ENCODE data around the gene PABPN1L. TPM values are rescaled to one million over a fixed set of nuclear protein-coding genes. Genes with fewer than 3 reads are reported as not detected.
A peak's percentile ranks its signal among the peaks of the same experiment; 100 is the strongest.

Gene PABPN1L
- total and polyA plus RNA-seq, 2 experiments from 2014 or later = not detected

DNA sequence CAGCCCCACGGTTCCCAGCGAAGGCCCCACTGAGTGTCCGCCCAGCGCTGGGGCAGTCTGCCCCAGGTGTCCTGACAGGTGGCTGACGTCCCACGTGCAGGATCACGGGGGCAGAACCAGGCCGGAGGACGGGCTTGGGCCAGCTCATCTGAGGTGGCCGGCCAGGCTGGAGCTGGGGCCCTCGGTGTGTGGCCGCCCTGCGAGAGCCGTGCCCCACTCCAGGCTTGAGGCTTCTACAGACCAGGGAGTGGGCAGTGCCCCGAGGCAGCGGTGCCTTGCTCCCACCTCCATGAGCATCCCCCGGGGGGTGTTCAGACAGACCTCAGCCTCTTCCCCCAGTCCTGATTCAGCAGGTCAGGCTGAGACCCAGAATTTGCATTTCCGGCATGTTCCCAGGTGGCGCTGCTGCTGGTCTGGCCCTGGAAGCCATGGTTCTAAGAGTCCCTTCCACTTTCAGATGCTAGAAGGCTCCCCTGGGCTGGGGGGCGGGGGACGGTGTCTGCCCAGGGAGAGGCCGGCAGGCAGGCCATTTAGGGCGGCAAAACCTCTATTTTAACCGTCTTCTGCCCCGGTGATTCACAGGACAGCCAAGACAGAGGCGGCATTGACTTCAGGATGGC is 35.4 kb upstream of the PABPN1L start:
- Histone ChIP-seq H2AFZ (no peak overlapping the region), H3K4me1 (ENCODE audit: insufficient read depth) (no peaks in the 10 kb centered on the region), H3K36me3 (ENCODE audit: insufficient read depth) (no peaks in the 10 kb centered on the region), H3F3A (replicated peaks; ENCODE audit: low read depth) (no peaks in the 10 kb centered on the region), H3K27ac (ENCODE audit: low read depth) (no peak overlapping the region), H3K27me3 (ENCODE audit: insufficient read depth) (no peaks in the 10 kb centered on the region), H3K9me2 (ENCODE audit: insufficient read depth) (no peaks in the 10 kb centered on the region), H3K4me3 (no peak overlapping the region), H3K79me2 (replicated peaks; ENCODE audit: insufficient read depth) (no peaks in the 10 kb centered on the region), H3K4me2 (no peak overlapping the region), H4K20me1 (replicated peaks; ENCODE audit: insufficient read depth) (no peaks in the 10 kb centered on the region)
- Mint-ChIP-seq H3K27ac (no peak overlapping the region), H3K9me3 (no peaks in the 10 kb centered on the region), H3K27me3 (ENCODE audit: insufficient read depth, low read depth, poor library complexity) (peaks cover 7% of the 10 kb centered on the region), H3K4me3 (no peak overlapping the region), H3K4me1 (peaks cover 9% of the 10 kb centered on the region; the same call in 2 of the 3 replicates), H3K36me3 (ENCODE audit: low read depth) (no peaks in the 10 kb centered on the region)
- ATAC-seq (peak; percentile 25), DNase-seq (ENCODE audit: low spot score) (peak; percentile 48)
- TF ChIP-seq JUNB (IDR thresholded peaks at IDR 0.05; ENCODE audit: unreplicated experiment) (no peak), ZNF331 (CRISPR knock-in tag; IDR thresholded peaks at IDR 0.05; ENCODE audit: low read depth) (no peak), CREB1 (CRISPR knock-in tag; IDR thresholded peaks at IDR 0.05; ENCODE audit: low read depth) (no peak), NANOG (IDR thresholded peaks at IDR 0.05; ENCODE audit: borderline replicate concordance) (no peak)
- TF ChIP-seq, protein P1, sequence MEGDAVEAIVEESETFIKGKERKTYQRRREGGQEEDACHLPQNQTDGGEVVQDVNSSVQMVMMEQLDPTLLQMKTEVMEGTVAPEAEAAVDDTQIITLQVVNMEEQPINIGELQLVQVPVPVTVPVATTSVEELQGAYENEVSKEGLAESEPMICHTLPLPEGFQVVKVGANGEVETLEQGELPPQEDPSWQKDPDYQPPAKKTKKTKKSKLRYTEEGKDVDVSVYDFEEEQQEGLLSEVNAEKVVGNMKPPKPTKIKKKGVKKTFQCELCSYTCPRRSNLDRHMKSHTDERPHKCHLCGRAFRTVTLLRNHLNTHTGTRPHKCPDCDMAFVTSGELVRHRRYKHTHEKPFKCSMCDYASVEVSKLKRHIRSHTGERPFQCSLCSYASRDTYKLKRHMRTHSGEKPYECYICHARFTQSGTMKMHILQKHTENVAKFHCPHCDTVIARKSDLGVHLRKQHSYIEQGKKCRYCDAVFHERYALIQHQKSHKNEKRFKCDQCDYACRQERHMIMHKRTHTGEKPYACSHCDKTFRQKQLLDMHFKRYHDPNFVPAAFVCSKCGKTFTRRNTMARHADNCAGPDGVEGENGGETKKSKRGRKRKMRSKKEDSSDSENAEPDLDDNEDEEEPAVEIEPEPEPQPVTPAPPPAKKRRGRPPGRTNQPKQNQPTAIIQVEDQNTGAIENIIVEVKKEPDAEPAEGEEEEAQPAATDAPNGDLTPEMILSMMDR (conservative IDR thresholded peaks at IDR 0.05; ENCODE audit: low read depth in 2 of 2) = peak in 1 of 2 experiments; percentile 11; a peak in 1 of 4 replicates

DNA sequence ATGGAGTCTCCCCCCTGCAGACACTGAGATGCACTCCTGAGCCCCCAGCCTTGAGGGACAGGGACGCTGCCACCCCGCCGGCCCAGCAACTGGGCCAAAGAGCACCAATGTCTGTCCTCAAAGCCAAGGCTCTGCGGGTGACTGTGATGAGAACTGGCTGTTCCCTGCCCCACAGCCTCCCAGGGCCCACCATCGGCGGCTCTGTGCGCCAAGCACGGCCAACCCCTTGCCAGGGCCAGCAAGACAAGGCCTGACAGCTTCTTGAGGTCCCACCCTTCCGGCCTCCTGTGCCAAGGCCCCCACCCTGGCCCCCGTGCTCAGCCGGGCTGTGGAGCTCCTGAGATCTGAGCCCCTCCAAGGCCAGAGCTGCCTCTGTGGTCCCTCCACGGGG is 34.2 kb upstream of the PABPN1L start:
- H3K27ac Mint-ChIP-seq = no peak overlapping the region
- no peaks in the 10 kb centered on the region for H3K36me3 ChIP-seq (ENCODE audit: insufficient read depth)
- TF ChIP-seq, protein P2, sequence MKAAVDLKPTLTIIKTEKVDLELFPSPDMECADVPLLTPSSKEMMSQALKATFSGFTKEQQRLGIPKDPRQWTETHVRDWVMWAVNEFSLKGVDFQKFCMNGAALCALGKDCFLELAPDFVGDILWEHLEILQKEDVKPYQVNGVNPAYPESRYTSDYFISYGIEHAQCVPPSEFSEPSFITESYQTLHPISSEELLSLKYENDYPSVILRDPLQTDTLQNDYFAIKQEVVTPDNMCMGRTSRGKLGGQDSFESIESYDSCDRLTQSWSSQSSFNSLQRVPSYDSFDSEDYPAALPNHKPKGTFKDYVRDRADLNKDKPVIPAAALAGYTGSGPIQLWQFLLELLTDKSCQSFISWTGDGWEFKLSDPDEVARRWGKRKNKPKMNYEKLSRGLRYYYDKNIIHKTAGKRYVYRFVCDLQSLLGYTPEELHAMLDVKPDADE (IDR thresholded peaks at IDR 0.05) = no peak
- TF ChIP-seq NANOG (IDR thresholded peaks at IDR 0.05; ENCODE audit: borderline replicate concordance) (no peak), ZNF331 (CRISPR knock-in tag; IDR thresholded peaks at IDR 0.05; ENCODE audit: low read depth) (no peak), EZH2phosphoT487 (IDR thresholded peaks at IDR 0.05; ENCODE audit: unreplicated experiment) (no peak), EZH2 (IDR thresholded peaks at IDR 0.05; ENCODE audit: low read depth, unreplicated experiment) (no peak), ZNF114 (CRISPR knock-in tag; IDR thresholded peaks at IDR 0.05) (no peak), POLR2AphosphoS5 (IDR thresholded peaks at IDR 0.05; ENCODE audit: low read depth) (no peak), JUNB (IDR thresholded peaks at IDR 0.05; ENCODE audit: unreplicated experiment) (no peak)
- TF ChIP-seq, protein P3, sequence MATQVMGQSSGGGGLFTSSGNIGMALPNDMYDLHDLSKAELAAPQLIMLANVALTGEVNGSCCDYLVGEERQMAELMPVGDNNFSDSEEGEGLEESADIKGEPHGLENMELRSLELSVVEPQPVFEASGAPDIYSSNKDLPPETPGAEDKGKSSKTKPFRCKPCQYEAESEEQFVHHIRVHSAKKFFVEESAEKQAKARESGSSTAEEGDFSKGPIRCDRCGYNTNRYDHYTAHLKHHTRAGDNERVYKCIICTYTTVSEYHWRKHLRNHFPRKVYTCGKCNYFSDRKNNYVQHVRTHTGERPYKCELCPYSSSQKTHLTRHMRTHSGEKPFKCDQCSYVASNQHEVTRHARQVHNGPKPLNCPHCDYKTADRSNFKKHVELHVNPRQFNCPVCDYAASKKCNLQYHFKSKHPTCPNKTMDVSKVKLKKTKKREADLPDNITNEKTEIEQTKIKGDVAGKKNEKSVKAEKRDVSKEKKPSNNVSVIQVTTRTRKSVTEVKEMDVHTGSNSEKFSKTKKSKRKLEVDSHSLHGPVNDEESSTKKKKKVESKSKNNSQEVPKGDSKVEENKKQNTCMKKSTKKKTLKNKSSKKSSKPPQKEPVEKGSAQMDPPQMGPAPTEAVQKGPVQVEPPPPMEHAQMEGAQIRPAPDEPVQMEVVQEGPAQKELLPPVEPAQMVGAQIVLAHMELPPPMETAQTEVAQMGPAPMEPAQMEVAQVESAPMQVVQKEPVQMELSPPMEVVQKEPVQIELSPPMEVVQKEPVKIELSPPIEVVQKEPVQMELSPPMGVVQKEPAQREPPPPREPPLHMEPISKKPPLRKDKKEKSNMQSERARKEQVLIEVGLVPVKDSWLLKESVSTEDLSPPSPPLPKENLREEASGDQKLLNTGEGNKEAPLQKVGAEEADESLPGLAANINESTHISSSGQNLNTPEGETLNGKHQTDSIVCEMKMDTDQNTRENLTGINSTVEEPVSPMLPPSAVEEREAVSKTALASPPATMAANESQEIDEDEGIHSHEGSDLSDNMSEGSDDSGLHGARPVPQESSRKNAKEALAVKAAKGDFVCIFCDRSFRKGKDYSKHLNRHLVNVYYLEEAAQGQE (IDR thresholded peaks at IDR 0.05; ENCODE audit: unreplicated experiment) = no peak
- TF ChIP-seq, protein P1 (conservative IDR thresholded peaks at IDR 0.05; ENCODE audit: low read depth in 2 of 2) = no peak

More for the DNA sequence above, 34.2 kb upstream of the PABPN1L start:
- Histone ChIP-seq H3K4me3 (no peak overlapping the region), H3K4me2 (no peak overlapping the region), H3K27ac (ENCODE audit: low read depth) (no peak overlapping the region), H3K9me2 (ENCODE audit: insufficient read depth) (no peaks in the 10 kb centered on the region), H4K20me1 (replicated peaks; ENCODE audit: insufficient read depth) (no peaks in the 10 kb centered on the region), H3F3A (replicated peaks; ENCODE audit: low read depth) (no peaks in the 10 kb centered on the region), H3K79me2 (replicated peaks; ENCODE audit: insufficient read depth) (no peaks in the 10 kb centered on the region), H3K27me3 (ENCODE audit: insufficient read depth) (no peaks in the 10 kb centered on the region), H2AFZ (no peak overlapping the region), H3K4me1 (ENCODE audit: insufficient read depth) (no peaks in the 10 kb centered on the region)
- H3K27me3 Mint-ChIP-seq (ENCODE audit: insufficient read depth, low read depth, poor library complexity) = peaks cover 7% of the 10 kb centered on the region
- H3K9me3 Mint-ChIP-seq = no peaks in the 10 kb centered on the region
- DNase-seq (ENCODE audit: low spot score) (no peak), ATAC-seq (no peak)
- H3K36me3 Mint-ChIP-seq (ENCODE audit: low read depth) = no peaks in the 10 kb centered on the region
- no peak overlapping the region for H3K4me3 Mint-ChIP-seq
- peaks cover 6% of the 10 kb centered on the region; the same call in 2 of the 3 replicates for H3K4me1 Mint-ChIP-seq

All from GM23338 (cell line).